ENCODE data around the gene FER. TPM values are rescaled to one million over a fixed set of nuclear protein-coding genes. Genes with fewer than 3 reads are reported as not detected.
"Not testable (repeated sequence)": the region's sequence is repeated elsewhere in the genome, so short reads cannot be mapped to it uniquely, and the experiment has no call there.

The FER gene
- total and polyA plus RNA-seq, 12 donors, result 3.5 to 37.5 (median 27.0) TPM

DNA sequence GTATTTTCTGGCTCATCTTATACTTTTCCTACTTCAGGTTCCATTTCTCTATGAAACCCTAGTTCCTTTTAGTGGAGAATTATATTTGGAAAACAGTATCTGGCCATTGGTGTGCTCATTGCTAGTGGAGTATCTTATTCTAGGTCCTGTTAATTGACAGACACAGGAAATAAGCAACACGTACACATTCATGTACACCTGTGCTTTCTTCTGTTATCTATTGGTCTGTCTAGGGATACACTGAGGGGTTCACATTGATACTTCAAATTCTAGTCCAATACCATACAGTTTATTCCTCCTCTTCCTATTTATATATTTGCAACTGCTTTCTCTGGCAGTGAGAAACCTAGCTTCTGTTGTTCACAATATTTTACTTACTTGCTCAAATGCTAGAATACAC, 110.2 kb downstream of the FER start:
- Histone ChIP-seq H3K4me1 (replicated peaks in 1 of 2) (peaks cover 0 to 6% of the 10 kb centered on the region in 2 donors), H3K36me3 (replicated peaks in 1 of 2) (no peaks in the 10 kb centered on the region), H3K27me3 (no peaks in the 10 kb centered on the region), H3K9me3 (replicated peaks in 1 of 3) (peaks cover 0 to 4% (median 0%) of the 10 kb centered on the region in 3 donors), H3K4me3 (no peak overlapping the region), H3K27ac (no peak overlapping the region)
- intact Hi-C loops (cut with DNase I), result no loop called here
- WGBS, 4 donors, result 76 to 93% (median 79%) methylated on average over 1 of the region's 1 CpG
- TF ChIP-seq CTCF (IDR thresholded peaks at IDR 0.05) (no peak), POLR2A (IDR thresholded peaks at IDR 0.05) (no peak)
- no peak for DNase-seq

DNA sequence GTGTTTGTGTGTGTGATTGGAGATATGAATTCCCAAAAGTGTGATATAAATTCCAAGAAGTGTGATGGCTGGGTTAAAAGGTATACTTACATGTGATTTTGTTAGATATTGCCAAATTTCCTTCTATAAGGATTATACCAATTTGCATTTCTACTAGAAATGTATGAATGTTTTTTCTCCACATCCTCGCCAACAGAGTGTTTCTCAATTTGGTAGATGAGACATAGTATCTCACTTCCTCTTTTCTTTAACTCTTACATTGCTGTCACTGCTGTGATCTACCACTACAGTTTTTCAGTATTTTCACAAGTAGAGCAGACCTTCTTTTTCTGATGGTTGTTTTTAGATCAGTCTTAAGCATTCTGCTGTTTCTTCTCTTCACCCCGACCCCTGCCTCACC, 111.3 kb downstream of the FER start:
- H3K4me3 ChIP-seq, result no peak overlapping the region
- no peak for DNase-seq
- no peaks in the 10 kb centered on the region for H3K27me3 ChIP-seq
- H3K9me3 ChIP-seq (replicated peaks in 1 of 3), result peaks cover 0 to 4% (median 0%) of the 10 kb centered on the region in 3 donors
- intact Hi-C loops (cut with DNase I), result no loop called here
- no peak overlapping the region for H3K27ac ChIP-seq
- no peaks in the 10 kb centered on the region for H3K36me3 ChIP-seq (replicated peaks in 1 of 2)
- 40 to 64% (median 59%) methylated on average over 2 of the region's 2 CpGs for WGBS, 4 donors
- no peak for TF ChIP-seq CTCF (IDR thresholded peaks at IDR 0.05)
- TF ChIP-seq POLR2A (IDR thresholded peaks at IDR 0.05), result no peak
- H3K4me1 ChIP-seq (replicated peaks in 1 of 2), result peaks cover 0 to 6% of the 10 kb centered on the region in 2 donors

- intact Hi-C loops (cut with DNase I), result no loop called here
- Histone ChIP-seq H3K9me3 (replicated peaks in 1 of 3) (peaks cover 0 to 4% (median 0%) of the 10 kb centered on the region in 3 donors), H3K4me3 (no peak overlapping the region), H3K27me3 (no peaks in the 10 kb centered on the region), H3K27ac (no peak overlapping the region), H3K36me3 (replicated peaks in 1 of 2) (no peaks in the 10 kb centered on the region), H3K4me1 (replicated peaks in 1 of 2) (peaks cover 0 to 6% of the 10 kb centered on the region in 2 donors)
- DNase-seq, result no peak
- no peak for TF ChIP-seq POLR2A (IDR thresholded peaks at IDR 0.05)
- no peak for TF ChIP-seq CTCF (IDR thresholded peaks at IDR 0.05)
Observed at GRCh38 chr5:108862211-108862610, 114.5 kb downstream of the FER start.

GRCh38 chr5:108866097-108866496, 118.4 kb downstream of the FER start:
- H3K27ac ChIP-seq; H3K4me1 ChIP-seq (replicated peaks in 1 of 2); H3K4me3 ChIP-seq; H3K9me3 ChIP-seq (replicated peaks in 1 of 3); H3K36me3 ChIP-seq (replicated peaks in 1 of 2); DNase-seq; intact Hi-C loops (cut with DNase I); H3K27me3 ChIP-seq: not testable (repeated sequence)
- WGBS, 4 donors, result 94 to 100% (median 98%) methylated on average over 3 of the region's 3 CpGs

- TF ChIP-seq POLR2A (IDR thresholded peaks at IDR 0.05) (no peak), CTCF (IDR thresholded peaks at IDR 0.05) (no peak)
- Histone ChIP-seq H3K27me3 (no peaks in the 10 kb centered on the region), H3K27ac (no peak overlapping the region), H3K4me3 (no peak overlapping the region), H3K9me3 (replicated peaks in 1 of 3) (no peaks in the 10 kb centered on the region), H3K36me3 (replicated peaks in 1 of 2) (no peaks in the 10 kb centered on the region), H3K4me1 (replicated peaks in 1 of 2) (no peaks in the 10 kb centered on the region)
- DNase-seq, result no peak
- intact Hi-C loops (cut with DNase I), result no loop called here
- 80 to 87% (median 84%) methylated on average over 4 of the region's 4 CpGs for WGBS, 4 donors
Observed at GRCh38 chr5:108867656-108868055, 120.0 kb downstream of the FER start.
